ENCODE measurements around the gene C11orf52.
A peak's percentile ranks its signal among the peaks of the same experiment; 100 is the strongest.
"Not testable (repeated sequence)": the region's sequence is repeated elsewhere in the genome, so short reads cannot be mapped to it uniquely, and the experiment has no call there.

C11orf52 gene

DNA sequence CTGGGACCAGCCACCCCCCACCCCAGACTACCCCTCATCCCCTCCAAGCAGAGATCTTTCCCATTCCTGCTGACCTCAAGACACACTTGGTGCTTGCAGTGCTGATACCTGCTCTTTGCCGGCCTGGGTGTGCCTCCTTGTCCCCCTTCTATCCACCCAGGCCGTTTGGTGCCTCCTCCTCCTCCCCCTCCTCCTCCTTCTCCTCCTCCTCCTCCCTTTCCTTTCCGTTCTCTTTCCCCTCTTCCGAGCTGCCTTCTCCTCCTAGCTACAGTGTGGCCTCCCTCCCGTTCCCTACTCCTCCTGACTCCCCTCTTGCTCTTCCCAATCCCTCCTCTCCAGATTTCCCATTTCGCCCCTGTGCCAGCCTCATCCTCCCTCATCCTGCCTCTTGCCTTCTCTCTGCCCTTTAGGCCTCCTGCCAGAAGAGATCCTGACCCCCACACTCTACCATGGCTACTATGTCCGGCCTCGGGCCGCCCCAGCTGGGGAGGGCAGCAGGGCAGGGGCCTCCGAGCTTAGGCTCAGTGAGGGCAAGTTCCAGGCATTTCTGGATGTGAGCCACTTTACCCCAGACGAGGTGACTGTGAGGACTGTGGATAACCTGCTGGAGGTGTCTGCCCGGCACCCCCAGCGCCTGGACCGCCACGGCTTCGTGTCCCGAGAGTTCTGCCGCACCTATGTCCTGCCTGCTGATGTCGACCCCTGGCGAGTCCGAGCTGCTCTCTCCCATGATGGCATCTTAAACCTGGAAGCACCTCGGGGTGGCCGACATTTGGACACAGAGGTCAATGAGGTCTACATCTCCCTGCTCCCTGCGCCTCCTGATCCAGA is 5.5 kb upstream of the C11orf52 start:
- no peak for DNase-seq

DNA sequence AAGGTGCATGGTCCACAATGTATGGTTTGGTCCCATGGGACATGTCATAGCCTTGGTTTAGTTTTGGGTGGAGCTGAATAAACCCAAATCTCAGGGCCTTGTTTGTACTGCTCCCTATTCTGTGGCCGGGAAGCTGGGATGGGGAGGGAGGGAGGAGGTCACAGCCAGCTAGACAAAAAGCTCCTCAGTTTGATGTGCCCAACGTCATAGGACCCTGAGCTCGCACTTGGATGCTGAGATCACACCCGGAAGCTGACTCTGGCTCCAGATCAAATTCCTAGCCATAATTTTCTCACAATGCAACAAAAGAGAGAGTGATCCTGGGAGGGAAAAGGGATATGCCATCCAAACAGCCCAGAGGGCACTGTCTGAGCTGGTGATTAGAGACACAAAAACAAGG is 4.7 kb upstream of the C11orf52 start:
- DNase-seq: no peak

DNA sequence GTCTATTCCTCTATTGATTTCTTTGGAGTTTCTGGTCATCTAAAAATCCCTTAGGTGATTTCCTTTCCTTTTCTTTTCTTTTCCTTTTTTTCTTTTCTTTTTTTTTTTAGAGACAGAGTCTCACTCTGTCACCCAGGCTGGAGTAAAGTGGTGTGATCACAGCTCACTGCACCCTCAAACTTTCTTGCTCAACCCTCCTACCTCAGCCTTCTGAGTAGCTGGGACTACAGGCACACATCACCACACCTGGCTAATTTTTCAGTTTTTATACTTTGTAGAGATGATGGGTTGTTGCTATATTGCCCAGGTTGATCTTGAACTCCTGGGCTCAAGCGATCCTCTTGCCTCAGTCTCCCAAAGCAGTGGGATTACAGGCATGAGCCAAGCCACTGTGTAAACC is 1.9 kb upstream of the C11orf52 start:
- no peak for DNase-seq

DNA sequence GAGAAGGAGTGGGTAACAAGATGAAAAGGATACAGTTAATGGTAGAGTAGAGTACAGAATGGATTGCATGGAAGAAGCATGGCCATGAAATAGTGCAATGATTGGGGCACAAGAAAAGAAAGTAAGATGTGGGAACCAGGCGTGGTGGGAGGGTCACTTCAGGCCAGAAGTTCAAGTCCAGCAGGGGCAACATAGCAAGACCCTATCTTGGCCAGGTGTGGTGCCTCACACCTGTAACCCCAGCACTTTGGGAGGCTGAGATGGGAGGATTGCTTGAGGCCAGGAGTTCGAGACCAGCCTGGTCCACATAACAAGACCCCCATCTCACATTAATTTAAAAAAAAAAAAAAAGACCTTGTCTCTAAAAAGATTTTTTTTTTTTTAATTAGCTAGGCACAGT is 1.4 kb upstream of the C11orf52 start:
- DNase-seq: no peak

- no peak for DNase-seq
Observed at GRCh38 chr11:111917788-111918187, 925 bp upstream of the C11orf52 start.

DNA sequence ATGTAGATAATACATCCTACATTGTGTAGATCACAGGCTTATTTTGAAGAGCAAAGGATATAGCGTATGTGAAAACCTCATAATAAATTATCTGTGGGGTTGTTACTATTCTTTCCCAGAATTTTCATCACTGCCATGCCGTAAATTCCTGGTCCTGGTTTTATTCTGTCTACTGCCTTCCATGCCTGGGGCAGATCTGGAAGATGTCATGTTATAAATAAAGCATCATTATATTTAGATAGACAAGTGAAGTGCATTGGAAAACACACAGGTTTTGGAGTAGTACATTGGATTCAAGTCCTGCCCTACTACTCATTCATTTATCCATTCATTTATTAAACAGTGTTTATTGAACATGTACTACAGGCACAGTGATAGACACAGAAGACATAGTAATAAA is 2.2 kb downstream of the C11orf52 start:
- no peak for DNase-seq

DNA sequence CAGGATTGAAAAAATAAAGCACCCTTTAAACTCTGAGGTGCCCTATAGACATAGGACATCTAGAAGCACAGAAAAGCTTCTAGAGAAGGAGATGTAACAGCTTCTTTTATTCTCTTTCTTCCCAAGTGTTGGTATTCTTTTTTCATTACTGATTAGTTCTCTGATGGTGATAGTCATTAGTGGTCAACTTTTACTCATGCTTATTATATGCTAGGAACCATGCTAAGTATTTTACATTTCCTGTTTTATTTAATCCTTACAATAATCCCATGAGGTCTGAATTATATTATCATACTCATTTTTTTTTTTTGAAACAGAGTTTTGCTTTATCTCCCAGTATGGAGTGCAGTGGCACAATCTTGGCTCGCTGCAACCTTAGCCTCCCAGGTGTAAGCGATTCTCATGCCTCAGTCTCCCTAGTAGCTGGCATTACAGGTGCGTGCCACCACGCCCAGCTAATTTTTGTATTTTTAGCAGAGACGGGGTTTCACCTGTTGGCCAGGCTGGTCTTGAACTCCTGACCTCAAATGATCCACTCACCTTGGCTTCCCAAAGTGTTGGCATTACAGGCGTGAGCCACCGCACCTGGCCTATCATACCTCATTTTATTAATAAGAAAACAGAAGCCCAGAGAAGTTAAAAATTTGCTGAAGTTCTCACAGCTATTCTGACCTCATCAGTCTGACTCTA is 3.0 kb downstream of the C11orf52 start:
- no peak for DNase-seq

- DNase-seq: no peak
Observed at GRCh38 chr11:111922803-111923202, 4.1 kb downstream of the C11orf52 start.

DNA sequence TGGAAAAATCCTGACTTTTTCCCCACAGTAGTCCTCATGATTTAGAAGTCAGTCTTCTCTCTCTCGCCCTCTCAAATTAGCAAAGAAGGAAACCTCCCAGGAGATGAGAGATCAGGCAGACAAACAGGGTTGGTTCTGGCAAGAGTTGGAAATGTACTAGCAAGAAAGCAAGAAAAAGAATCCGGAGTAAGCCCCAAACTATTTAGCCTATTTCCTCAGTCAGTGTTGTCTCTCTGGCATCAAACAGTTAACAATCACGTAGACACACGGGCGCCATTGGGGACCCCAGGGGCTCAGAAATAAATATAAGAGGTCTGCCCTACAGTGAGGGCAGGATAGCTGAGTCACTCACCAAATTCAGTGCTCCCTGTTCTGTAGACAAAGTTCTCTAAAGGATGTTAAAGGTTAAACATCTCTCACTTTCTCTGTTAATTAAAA is 4.7 kb downstream of the C11orf52 start:
- DNase-seq: no peak

GRCh38 chr11:111923951-111924350 is 5.2 kb downstream of the C11orf52 start:
- DNase-seq: no peak

DNA sequence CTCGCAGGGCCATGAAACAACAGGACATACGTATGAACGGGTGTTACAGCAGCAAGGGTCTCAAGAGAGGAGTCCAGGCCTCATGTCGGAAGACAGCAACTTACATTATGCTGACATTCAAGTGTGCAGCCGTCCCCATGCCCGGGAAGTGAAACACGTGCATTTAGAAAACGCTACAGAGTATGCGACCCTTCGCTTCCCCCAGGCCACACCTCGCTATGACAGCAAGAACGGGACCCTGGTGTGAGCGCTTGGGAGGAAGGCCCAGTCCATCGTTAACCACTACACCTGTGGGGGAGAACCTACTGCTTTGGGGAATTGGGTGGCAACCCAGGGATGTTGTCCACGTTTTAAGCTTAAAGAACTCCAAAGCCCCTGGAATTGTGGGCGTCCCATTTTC is 7.2 kb downstream of the C11orf52 start:
- DNase-seq: peak in 1 of 2 experiments; percentile 14

- peak; percentile 97 to 99 for DNase-seq
Observed at GRCh38 chr11:111926505-111927391, 8.0 kb downstream of the C11orf52 start.

GRCh38 chr11:111930472-111930871 is 11.8 kb downstream of the C11orf52 start:
- DNase-seq: no peak

DNA sequence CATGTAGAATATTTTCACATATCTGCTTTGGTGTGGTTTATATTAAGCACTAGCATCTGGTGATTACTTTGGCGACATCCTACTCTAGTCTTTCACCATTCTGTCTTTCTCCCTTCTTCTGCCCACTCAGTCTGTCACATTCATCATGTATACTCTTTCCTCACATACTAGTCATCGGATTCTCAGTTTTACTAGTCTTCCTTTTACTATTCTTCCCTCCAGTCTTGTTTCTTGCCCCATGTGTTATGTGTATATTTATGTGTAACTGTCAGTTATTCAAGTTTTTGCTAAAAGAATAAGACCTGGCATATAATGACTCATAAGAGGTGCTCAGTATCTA is 13.9 kb downstream of the C11orf52 start:
- DNase-seq: no peak

GRCh38 chr11:111933176-111933575 is 14.5 kb downstream of the C11orf52 start:
- not testable (repeated sequence) for DNase-seq

DNA sequence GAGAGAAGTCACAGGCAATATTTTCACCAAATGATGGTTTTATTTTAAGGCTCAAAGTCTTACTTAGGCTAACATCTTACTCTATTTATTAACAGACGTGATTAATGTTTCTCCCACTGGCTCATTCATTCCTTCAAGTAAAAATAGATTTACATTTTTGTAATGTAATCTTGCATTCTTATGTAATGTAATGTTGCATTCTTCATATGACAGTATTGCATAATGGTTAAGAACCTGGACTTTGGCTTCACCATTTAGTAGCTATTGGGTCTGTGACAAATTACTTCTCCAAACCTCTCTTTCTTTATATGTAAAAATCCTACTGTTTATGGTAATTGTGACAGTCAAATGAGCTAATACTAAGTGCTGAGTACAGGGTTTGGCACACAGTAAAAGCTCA is 15.2 kb downstream of the C11orf52 start:
- no peak for DNase-seq

DNA sequence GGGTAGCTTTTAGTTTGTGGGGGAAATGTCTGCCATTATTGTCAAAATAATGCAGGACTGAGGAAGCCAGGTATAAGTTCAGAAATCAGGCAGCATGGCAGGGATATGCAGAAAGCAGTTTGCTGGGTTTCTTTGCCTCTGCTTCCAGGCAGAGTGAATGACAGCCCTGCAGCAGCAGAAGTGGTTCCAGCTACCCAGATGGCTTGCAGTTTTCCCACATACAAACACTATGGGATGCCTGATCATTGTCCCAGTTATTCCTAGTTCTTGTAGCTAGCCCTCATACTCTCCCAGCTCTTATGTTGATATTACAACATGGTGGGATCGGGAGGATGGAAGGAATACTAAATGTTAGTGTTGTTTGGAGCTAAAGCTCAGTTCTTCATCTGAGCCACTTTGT is 15.6 kb downstream of the C11orf52 start:
- no peak for DNase-seq

DNA sequence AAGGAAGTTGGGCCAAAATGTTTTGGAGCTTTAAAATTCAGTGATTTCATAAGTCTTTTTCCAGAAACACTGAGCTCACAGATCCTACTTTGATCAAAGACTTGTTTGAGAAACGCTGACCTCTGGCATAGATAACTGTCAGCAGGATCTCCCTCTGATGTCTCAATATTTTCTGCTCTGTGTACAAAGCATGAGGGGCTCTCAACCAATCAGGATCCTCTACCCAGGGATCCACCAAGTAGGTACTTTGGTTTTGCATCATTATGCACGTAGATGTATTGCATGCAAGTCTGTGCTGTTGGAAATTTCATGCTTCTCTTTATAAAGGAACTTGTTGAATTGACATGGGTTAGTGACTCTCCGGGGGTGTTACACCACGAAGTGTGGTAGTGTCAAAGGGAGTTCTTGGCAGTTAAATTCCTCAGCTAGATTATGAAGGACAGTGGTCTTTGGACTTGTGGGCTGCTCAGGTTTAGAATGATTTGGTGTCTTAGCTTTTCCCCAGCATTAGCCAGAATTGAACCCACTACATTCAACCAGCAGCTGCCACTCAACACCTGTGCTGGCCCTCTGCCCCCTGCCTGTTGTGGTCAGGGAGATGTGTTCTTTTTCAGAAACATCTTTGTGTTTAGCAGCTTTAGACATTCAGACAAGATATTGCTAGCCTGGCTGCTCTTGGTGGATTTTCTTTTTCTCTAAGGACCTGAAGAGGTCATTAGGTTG is 16.8 kb downstream of the C11orf52 start:
- no peak for DNase-seq

DNA sequence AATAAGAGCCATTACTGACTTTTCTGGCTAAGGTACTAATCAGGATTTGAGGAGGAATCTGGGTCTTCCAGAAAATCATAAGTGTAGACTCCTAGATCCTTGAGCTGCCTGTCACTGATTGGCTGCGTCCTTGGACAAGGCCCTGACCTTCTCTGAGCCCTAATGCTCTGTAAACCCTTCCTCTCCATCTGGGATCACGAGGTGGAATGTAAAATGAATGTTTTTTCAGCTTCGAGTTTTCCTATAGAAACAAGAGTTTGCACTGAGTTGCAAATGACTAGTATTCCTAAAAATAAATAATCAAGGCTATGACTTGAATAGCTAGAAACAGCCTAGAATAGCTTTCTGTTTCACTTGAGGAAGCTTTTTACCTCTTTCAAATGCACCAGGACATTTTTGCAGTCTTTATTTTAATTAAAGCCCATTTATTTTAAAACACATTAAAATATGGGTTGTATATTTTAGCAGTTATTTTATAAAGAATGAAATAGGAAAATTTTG is 17.4 kb downstream of the C11orf52 start:
- DNase-seq: peak in 1 of 2 experiments; percentile 14

DNA sequence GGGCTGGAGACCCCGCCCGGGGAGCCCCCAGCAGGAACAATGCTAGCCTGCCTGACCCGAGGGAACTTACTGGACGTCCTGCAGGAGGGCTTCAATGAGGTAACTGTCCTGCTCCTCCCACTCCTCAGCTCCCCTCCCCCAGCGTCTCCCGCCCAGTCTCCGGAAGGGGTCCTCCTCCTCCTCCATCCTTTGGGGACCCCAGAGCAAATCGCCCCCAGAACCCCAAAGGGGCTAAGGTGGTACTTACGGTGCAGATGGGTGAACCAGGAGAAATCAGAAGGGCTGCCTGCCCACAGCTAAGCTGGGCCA is 18.7 kb downstream of the C11orf52 start:
- no peak for DNase-seq

GRCh38 chr11:111937844-111938243 is 19.1 kb downstream of the C11orf52 start:
- DNase-seq: no peak

GRCh38 chr11:111938687-111939160 is 20.0 kb downstream of the C11orf52 start:
- DNase-seq: no peak

Measured in NCI-H524 (cell line).